Naive B cell (primary cell): ENCODE measurements around the gene MFSD1. TPM values are rescaled to one million over a fixed set of nuclear protein-coding genes. Genes with fewer than 3 reads are reported as not detected.
A peak's percentile ranks its signal among the peaks of the same experiment; 100 is the strongest.

Experiments used
- ATAC-seq, 2 donors: fragments of 150-1000 bp; cut with Tn5 transposase; 2 replicates each; pipeline ENCODE4 v1.10.0; 2021; ENCODE audit warnings: low read depth in 2 of 2, mild to moderate bottlenecking in 2 of 2, moderate library complexity in 2 of 2
- DNase-seq: peaks from one replicate; pipeline ENCODE4 v3.0.0; 2022
- H3K27ac Mint-ChIP-seq, 6 donors: one replicate each; pipeline ENCODE4 v1.8.0; 2020 to 2022; ENCODE audit warnings: mild to moderate bottlenecking in 6 of 6, mixed read lengths in 6 of 6, moderate library complexity in 5 of 6, inconsistent platforms in 2 of 6
- H3K27me3 Mint-ChIP-seq, 3 donors: one replicate each; pipeline ENCODE4 v1.8.0; 2021 to 2022; ENCODE audit warnings: mixed read lengths in 3 of 3, mild to moderate bottlenecking in 1 of 3
- H3K36me3 Mint-ChIP-seq, 2 donors: one replicate each; pipeline ENCODE4 v1.8.0; 2020 to 2022; ENCODE audit warnings: mixed read lengths in 2 of 2, inconsistent platforms in 1 of 2, mild to moderate bottlenecking in 1 of 2
- H3K4me1 Mint-ChIP-seq, 3 donors: one replicate each; pipeline ENCODE4 v1.8.0; 2020 to 2022; ENCODE audit warnings: mixed read lengths in 3 of 3, inconsistent platforms in 1 of 3, mild to moderate bottlenecking in 1 of 3, moderate library complexity in 1 of 3
- H3K4me3 Mint-ChIP-seq, 8 donors: one replicate each; pipeline ENCODE4 v1.8.0; 2020 to 2022; ENCODE audit warnings: mild to moderate bottlenecking in 8 of 8, mixed read lengths in 8 of 8, moderate library complexity in 8 of 8, inconsistent platforms in 2 of 8
- H3K9me3 Mint-ChIP-seq, 7 donors: one replicate each; pipeline ENCODE4 v1.8.0; 2020 to 2022; ENCODE audit warnings: mixed read lengths in 7 of 7, mild to moderate bottlenecking in 5 of 7, inconsistent platforms in 2 of 7, moderate library complexity in 1 of 7
- polyA plus RNA-seq, 6 donors: library from polyadenylated mRNA; unstranded; fragments of 300-500 nt; fragmentation: Illumina TruSeq; gene quantifications; one replicate each; pipeline ENCODE4 v1.2.3, GENCODE V29; 2021; ENCODE audit warnings: low read depth in 6 of 6

The MFSD1 gene
- polyA plus RNA-seq, 6 donors from 2014 or later = 69.1 to 107 (median 91.0) TPM

GRCh38 chr3:158842976-158843375 is 41.1 kb downstream of the MFSD1 start:
- no peak for ATAC-seq
- no peak overlapping the region for H3K4me3 Mint-ChIP-seq
- H3K27me3 Mint-ChIP-seq = no peaks in the 10 kb centered on the region
- peak overlapping the region in 3 of 6 donors; percentile 21 to 49 (median 27) for H3K27ac Mint-ChIP-seq
- H3K36me3 Mint-ChIP-seq = no peaks in the 10 kb centered on the region
- peaks cover 0 to 6% (median 4%) of the 10 kb centered on the region in 3 donors for H3K4me1 Mint-ChIP-seq
- H3K9me3 Mint-ChIP-seq = no peaks in the 10 kb centered on the region
- DNase-seq = no peak

- H3K9me3 Mint-ChIP-seq = no peaks in the 10 kb centered on the region
- ATAC-seq (peak; percentile 42 to 47), DNase-seq (peak; percentile 39)
- peaks cover 0 to 2% (median 0%) of the 10 kb centered on the region in 3 donors for H3K27me3 Mint-ChIP-seq
- peaks cover 0 to 4% (median 3%) of the 10 kb centered on the region in 3 donors for H3K4me1 Mint-ChIP-seq
- H3K4me3 Mint-ChIP-seq = no peak overlapping the region
- no peak overlapping the region for H3K27ac Mint-ChIP-seq
- H3K36me3 Mint-ChIP-seq = no peaks in the 10 kb centered on the region
These were observed 44.0 kb downstream of the MFSD1 start for GRCh38 chr3:158845765-158846350.

GRCh38 chr3:158846803-158847451 is 45.1 kb downstream of the MFSD1 start:
- H3K9me3 Mint-ChIP-seq = no peaks in the 10 kb centered on the region
- ATAC-seq (no peak), DNase-seq (no peak)
- H3K4me1 Mint-ChIP-seq = peaks cover 0 to 4% (median 3%) of the 10 kb centered on the region in 3 donors
- H3K27ac Mint-ChIP-seq = peak overlapping the region in 1 of 6 donors; percentile 55
- no peaks in the 10 kb centered on the region for H3K36me3 Mint-ChIP-seq
- H3K4me3 Mint-ChIP-seq = no peak overlapping the region
- H3K27me3 Mint-ChIP-seq = peaks cover 0 to 9% (median 0%) of the 10 kb centered on the region in 3 donors

GRCh38 chr3:158847452-158847821 is 45.6 kb downstream of the MFSD1 start:
- Mint-ChIP-seq H3K36me3 (no peaks in the 10 kb centered on the region), H3K27ac (no peak overlapping the region), H3K4me1 (peaks cover 0 to 4% (median 3%) of the 10 kb centered on the region in 3 donors), H3K4me3 (no peak overlapping the region), H3K9me3 (no peaks in the 10 kb centered on the region), H3K27me3 (peaks cover 0 to 9% (median under 1%) of the 10 kb centered on the region in 3 donors)
- ATAC-seq (no peak), DNase-seq (no peak)

GRCh38 chr3:158847885-158848284 is 46.0 kb downstream of the MFSD1 start:
- DNase-seq (no peak), ATAC-seq (no peak)
- Mint-ChIP-seq H3K27ac (peak overlapping the region in 3 of 6 donors; percentile 23 to 86 (median 61)), H3K27me3 (peaks cover 0 to 9% (median 5%) of the 10 kb centered on the region in 3 donors), H3K4me3 (no peak overlapping the region), H3K9me3 (no peaks in the 10 kb centered on the region), H3K4me1 (peaks cover 0 to 4% (median 3%) of the 10 kb centered on the region in 3 donors), H3K36me3 (no peaks in the 10 kb centered on the region)

GRCh38 chr3:158849757-158850156 is 47.9 kb downstream of the MFSD1 start:
- no peaks in the 10 kb centered on the region for H3K36me3 Mint-ChIP-seq
- H3K27me3 Mint-ChIP-seq = peaks cover 0 to 9% (median 8%) of the 10 kb centered on the region in 3 donors
- H3K4me3 Mint-ChIP-seq = no peak overlapping the region
- DNase-seq (no peak), ATAC-seq (no peak)
- H3K4me1 Mint-ChIP-seq = peaks cover 0 to 4% (median 3%) of the 10 kb centered on the region in 3 donors
- peaks cover 0 to 4% (median 0%) of the 10 kb centered on the region in 7 donors for H3K9me3 Mint-ChIP-seq
- H3K27ac Mint-ChIP-seq = no peak overlapping the region

GRCh38 chr3:158859362-158859761 is 57.5 kb downstream of the MFSD1 start:
- no peak overlapping the region for H3K27ac Mint-ChIP-seq
- no peak overlapping the region for H3K4me3 Mint-ChIP-seq
- ATAC-seq = no peak
- H3K9me3 Mint-ChIP-seq = peaks cover 10 to 44% (median 29%) of the 10 kb centered on the region in 7 donors
- DNase-seq = no peak
- peaks cover 32 to 38% of the 10 kb centered on the region in 2 donors for H3K36me3 Mint-ChIP-seq
- H3K27me3 Mint-ChIP-seq = peaks cover 0 to 20% (median 8%) of the 10 kb centered on the region in 3 donors
- no peaks in the 10 kb centered on the region for H3K4me1 Mint-ChIP-seq

- Mint-ChIP-seq H3K27ac (no peak overlapping the region), H3K4me1 (no peaks in the 10 kb centered on the region), H3K4me3 (no peak overlapping the region), H3K9me3 (peaks cover 0 to 6% (median 0%) of the 10 kb centered on the region in 7 donors), H3K36me3 (peaks cover 9 to 12% of the 10 kb centered on the region in 2 donors), H3K27me3 (peaks cover 0 to 6% (median 0%) of the 10 kb centered on the region in 3 donors)
- DNase-seq (no peak), ATAC-seq (no peak)
These were observed 61.4 kb downstream of the MFSD1 start for GRCh38 chr3:158863247-158863646.

- Mint-ChIP-seq H3K4me3 (no peak overlapping the region), H3K4me1 (no peaks in the 10 kb centered on the region), H3K27ac (no peak overlapping the region), H3K27me3 (peaks cover 0 to 6% (median 0%) of the 10 kb centered on the region in 3 donors), H3K36me3 (peaks cover 9 to 12% of the 10 kb centered on the region in 2 donors), H3K9me3 (peaks cover 0 to 3% (median 0%) of the 10 kb centered on the region in 7 donors)
- ATAC-seq (no peak), DNase-seq (no peak)
These were observed 62.6 kb downstream of the MFSD1 start for GRCh38 chr3:158864492-158864891.

GRCh38 chr3:158875700-158876099 is 73.8 kb downstream of the MFSD1 start:
- Mint-ChIP-seq H3K27me3 (peaks cover 0 to 12% (median 9%) of the 10 kb centered on the region in 3 donors), H3K27ac (no peak overlapping the region), H3K36me3 (no peaks in the 10 kb centered on the region), H3K9me3 (peaks cover 0 to 3% (median 0%) of the 10 kb centered on the region in 7 donors), H3K4me3 (no peak overlapping the region), H3K4me1 (no peaks in the 10 kb centered on the region)
- DNase-seq (no peak), ATAC-seq (no peak)

Other genes starting within 250 kb of the MFSD1 start
- 1 to 10 TPM in 1 of 6 donors, under 1 TPM in 3, not detected in 2; 0.35 to 1.4 (median 0.59) TPM for gene MLF1, start 230.9 kb upstream of the MFSD1 start, polyA plus RNA-seq
- 10 to 100 TPM; 24.4 to 41.5 (median 28.2) TPM for gene GFM1, start 157.5 kb upstream of the MFSD1 start, polyA plus RNA-seq
- 10 to 100 TPM in 4 of 6 donors, 1 to 10 TPM in 2; 6.2 to 15.4 (median 12.0) TPM for gene LXN, start 129.4 kb upstream of the MFSD1 start, polyA plus RNA-seq
- not detected for gene RARRES1, start 69.6 kb upstream of the MFSD1 start, polyA plus RNA-seq